Esophagus squamous epithelium (tissue), 5 donors: ENCODE measurements around the gene NSD2. TPM values are rescaled to one million over a fixed set of nuclear protein-coding genes. Genes with fewer than 3 reads are reported as not detected.

Source experiments
- DNase-seq: peaks from one replicate; lab custom pipeline; 2025; lab: John Stamatoyannopoulos, UW
- H3K27ac ChIP-seq, 4 donors: fragments of 200-600 bp; sonication (generic); one replicate each; pipeline ENCODE4 v1.5.1; 2016 to 2019; ENCODE audit warnings: mild to moderate bottlenecking in 1 of 4
- H3K27me3 ChIP-seq, 4 donors: fragments of 200-600 bp; sonication (generic); 1 replicate in 3 of 4; 2 replicates in 1 of 4; pipeline versions ENCODE4 v1.5.1 to v1.6.0; 2017 to 2021; ENCODE audit warnings: antibody characterized with exemption in 1 of 4
- H3K36me3 ChIP-seq, 3 donors: fragments of 200-600 bp; sonication (generic); one replicate each; pipeline ENCODE4 v1.5.1; 2016 to 2019
- H3K4me1 ChIP-seq, 3 donors: fragments of 200-600 bp; sonication (generic); one replicate each; pipeline ENCODE4 v1.5.1; 2017 to 2019
- H3K4me3 ChIP-seq, 4 donors: fragments of 200-600 bp; sonication (generic); 1 replicate in 3 of 4; 2 replicates in 1 of 4; pipeline ENCODE4 v1.5.1; 2016 to 2019; ENCODE audit warnings: mild to moderate bottlenecking in 2 of 4, moderate library complexity in 1 of 4
- H3K9me3 ChIP-seq, 3 donors: fragments of 200-600 bp; sonication (generic); one replicate each; pipeline ENCODE4 v1.5.1; 2016 to 2019
- POLR2A ChIP-seq, 4 donors: fragments of 450-650 bp; IDR thresholded peaks; one replicate each; pipeline ENCODE4 v1.6.1; 2017; ENCODE audit warnings: antibody characterized with exemption in 4 of 4, mild to moderate bottlenecking in 4 of 4, moderate library complexity in 3 of 4
- WGBS, 2 donors: methylation state at CpG; one replicate each; pipeline ENCODE4 v1.1.5; 2018; 5-methylcytosine and 5-hydroxymethylcytosine counted together
- intact Hi-C: fragments of 100-400 bp; cut with DNase I; formaldehyde crosslinking; loops from one replicate; pipeline ENCODE4 v1.15.0; 2022
- total RNA-seq, 4 donors: library from RNA; depleted of rRNA; stranded (reverse); fragments of >200 nt; gene quantifications; one replicate each; pipeline ENCODE4 v1.1.0, GENCODE V29; 2016
- TF ChIP-seq, protein P1 (sequence below), 6 experiments: fragments of 450-650 bp in 4 of 6; fragments of 200-600 bp in 2 of 6; sonication (generic) in 2 of 6; IDR thresholded peaks; one replicate each; pipeline ENCODE4 v1.5.1; 2016 to 2019; ENCODE audit warnings: antibody characterized with exemption in 6 of 6, mild to moderate bottlenecking in 4 of 6, moderate library complexity in 4 of 6
- donor health status: DM: yes; HTN: yes; CAD: no.

Gene NSD2
- total RNA-seq, 4 donors from 2014 or later, result 31.9 to 36.4 (median 34.5) TPM

DNA sequence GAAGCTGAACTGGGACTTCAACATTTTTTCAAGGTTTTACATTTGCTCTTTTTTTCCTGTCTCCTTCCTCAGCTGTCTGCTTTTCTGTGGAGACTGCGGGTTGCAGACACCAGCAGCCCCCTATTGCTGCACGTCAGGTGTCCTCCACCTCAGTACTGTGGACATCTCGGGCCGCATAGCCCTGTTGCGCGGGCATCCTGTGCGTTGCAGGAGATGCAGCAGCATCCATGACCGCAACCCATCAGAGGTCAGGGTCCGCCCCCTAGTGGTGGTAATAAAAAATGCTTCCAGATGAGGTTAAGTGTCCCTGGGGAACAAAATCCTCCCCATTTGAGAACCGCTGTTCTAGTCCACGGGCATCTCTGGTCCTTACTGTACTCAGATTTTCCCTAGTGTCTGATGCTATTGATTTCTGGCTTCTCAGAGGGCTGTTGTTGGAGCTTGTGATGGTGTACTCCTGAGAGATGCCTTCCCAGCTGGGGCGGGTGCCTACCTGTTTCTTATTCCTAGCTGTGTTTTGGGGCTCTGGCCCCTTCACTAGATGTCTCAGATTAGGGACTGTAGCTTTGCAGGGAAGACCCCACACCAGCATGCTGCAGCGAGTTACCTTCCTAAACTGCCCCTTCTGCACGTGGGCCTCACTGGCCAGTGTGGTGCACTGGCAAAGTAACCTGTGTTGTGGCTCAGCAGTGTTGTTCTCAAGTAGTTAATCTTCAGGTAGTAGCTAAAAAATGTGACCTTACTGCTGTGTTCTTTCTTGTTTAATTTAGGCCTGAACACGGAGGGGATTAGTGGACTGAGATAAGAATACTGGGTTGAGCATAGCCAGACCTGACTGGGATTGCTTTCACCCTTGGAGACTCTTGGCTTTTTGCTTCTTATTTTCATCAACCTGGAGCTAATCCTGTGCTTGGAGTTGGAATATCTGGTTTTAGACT lies 28.2 kb downstream of the NSD2 start:
- peaks cover 0 to 8% (median 0%) of the 10 kb centered on the region in 3 donors for H3K4me1 ChIP-seq
- WGBS, 2 donors, result 21 to 27% methylated on average over 13 to 15 of the region's 15 CpGs

DNA sequence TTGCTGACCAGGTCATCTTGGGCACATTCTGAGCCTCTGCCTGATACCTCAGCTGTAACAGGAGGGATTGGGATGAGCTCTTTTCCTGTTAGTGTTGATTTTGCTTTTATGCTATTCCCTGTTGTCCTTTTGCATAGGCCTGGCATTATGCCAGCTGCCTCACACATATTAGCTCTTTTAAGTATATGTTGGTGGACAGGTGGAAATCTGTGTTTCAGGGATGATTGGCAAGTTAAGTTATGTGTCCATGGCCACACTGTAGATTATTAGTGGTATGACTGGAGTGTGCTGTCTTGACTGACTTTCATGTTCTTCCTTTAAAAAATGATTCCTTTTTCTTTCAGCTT lies 28.9 kb downstream of the NSD2 start:
- Histone ChIP-seq H3K4me3 (no peak overlapping the region), H3K4me1 (peaks cover 0 to 8% (median 0%) of the 10 kb centered on the region in 3 donors), H3K9me3 (no peaks in the 10 kb centered on the region), H3K36me3 (peaks cover 0 to 47% (median 10%) of the 10 kb centered on the region in 3 donors), H3K27me3 (no peaks in the 10 kb centered on the region), H3K27ac (no peak overlapping the region)
- TF ChIP-seq POLR2A (IDR thresholded peaks at IDR 0.05), result no peak
- TF ChIP-seq, protein P1, sequence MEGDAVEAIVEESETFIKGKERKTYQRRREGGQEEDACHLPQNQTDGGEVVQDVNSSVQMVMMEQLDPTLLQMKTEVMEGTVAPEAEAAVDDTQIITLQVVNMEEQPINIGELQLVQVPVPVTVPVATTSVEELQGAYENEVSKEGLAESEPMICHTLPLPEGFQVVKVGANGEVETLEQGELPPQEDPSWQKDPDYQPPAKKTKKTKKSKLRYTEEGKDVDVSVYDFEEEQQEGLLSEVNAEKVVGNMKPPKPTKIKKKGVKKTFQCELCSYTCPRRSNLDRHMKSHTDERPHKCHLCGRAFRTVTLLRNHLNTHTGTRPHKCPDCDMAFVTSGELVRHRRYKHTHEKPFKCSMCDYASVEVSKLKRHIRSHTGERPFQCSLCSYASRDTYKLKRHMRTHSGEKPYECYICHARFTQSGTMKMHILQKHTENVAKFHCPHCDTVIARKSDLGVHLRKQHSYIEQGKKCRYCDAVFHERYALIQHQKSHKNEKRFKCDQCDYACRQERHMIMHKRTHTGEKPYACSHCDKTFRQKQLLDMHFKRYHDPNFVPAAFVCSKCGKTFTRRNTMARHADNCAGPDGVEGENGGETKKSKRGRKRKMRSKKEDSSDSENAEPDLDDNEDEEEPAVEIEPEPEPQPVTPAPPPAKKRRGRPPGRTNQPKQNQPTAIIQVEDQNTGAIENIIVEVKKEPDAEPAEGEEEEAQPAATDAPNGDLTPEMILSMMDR (IDR thresholded peaks at IDR 0.05), result no peak
- no peak for DNase-seq
- intact Hi-C loops, result loop anchor here (5.0 kb wide), 1 partner anchor 153 kb away; no protein-coding TSS in a partner anchor

More for the DNA sequence above, 28.2 kb downstream of the NSD2 start:
- peak; percentile 16 for DNase-seq
- peaks cover 0 to 42% (median 10%) of the 10 kb centered on the region in 3 donors for H3K36me3 ChIP-seq
- H3K4me3 ChIP-seq, result no peak overlapping the region
- intact Hi-C loops, result loop anchor here (5.0 kb wide), 1 partner anchor 152 kb away; no protein-coding TSS in a partner anchor
- no peaks in the 10 kb centered on the region for H3K9me3 ChIP-seq
- no peaks in the 10 kb centered on the region for H3K27me3 ChIP-seq
- H3K27ac ChIP-seq, result no peak overlapping the region
- no peak for TF ChIP-seq POLR2A (IDR thresholded peaks at IDR 0.05)
- TF ChIP-seq, protein P1 (IDR thresholded peaks at IDR 0.05), result peak; percentile 84 to 91 (median 88)

DNA sequence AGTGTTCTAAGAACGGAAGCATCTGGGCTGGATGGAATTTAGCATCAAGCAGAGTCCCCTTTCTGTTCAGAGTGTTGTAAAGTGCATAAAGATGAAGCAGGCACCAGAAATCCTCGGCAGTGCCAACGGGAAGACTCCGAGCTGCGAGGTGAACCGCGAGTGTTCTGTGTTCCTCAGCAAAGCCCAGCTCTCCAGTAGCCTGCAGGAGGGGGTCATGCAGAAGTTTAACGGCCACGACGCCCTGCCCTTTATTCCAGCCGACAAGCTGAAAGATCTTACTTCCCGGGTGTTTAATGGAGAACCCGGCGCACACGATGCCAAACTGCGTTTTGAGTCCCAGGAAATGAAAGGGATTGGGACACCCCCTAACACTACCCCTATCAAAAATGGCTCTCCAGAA lies 29.4 kb downstream of the NSD2 start:
- no peak overlapping the region for H3K27ac ChIP-seq
- peaks cover 0 to 8% (median 0%) of the 10 kb centered on the region in 3 donors for H3K4me1 ChIP-seq
- WGBS, 2 donors, result 89 to 94% methylated on average over 8 to 9 of the region's 16 CpGs

DNA sequence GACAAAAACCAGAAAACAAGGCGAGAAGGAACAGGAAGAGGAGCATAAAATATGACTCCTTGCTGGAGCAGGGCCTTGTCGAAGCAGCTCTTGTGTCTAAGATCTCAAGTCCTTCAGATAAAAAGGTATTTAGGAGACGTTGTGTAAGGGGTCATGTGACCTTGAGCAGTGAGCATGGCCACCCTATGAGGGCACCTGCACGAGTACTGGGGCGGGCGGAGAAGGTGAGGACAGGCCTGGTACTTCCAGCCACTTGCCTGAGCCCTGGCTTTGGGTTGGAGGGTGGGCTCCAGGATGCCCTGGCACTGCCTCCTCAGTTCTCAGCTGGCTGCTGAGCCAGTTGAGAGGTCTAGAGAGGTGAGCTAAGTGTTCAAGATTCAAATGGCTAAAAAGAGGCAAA lies 29.9 kb downstream of the NSD2 start:
- TF ChIP-seq POLR2A (IDR thresholded peaks at IDR 0.05), result no peak
- TF ChIP-seq, protein P1 (IDR thresholded peaks at IDR 0.05), result no peak
- DNase-seq, result no peak
- 78 to 88% methylated on average over 6 of the region's 6 CpGs for WGBS, 2 donors

More for the DNA sequence above, 29.4 kb downstream of the NSD2 start:
- H3K36me3 ChIP-seq, result peaks cover 0 to 53% (median 10%) of the 10 kb centered on the region in 3 donors
- intact Hi-C loops, result loop anchor here (5.0 kb wide), 1 partner anchor 153 kb away; no protein-coding TSS in a partner anchor
- no peak for TF ChIP-seq POLR2A (IDR thresholded peaks at IDR 0.05)
- TF ChIP-seq, protein P1 (IDR thresholded peaks at IDR 0.05), result no peak
- DNase-seq, result no peak
- H3K4me3 ChIP-seq, result no peak overlapping the region
- H3K9me3 ChIP-seq, result no peaks in the 10 kb centered on the region
- no peaks in the 10 kb centered on the region for H3K27me3 ChIP-seq

DNA sequence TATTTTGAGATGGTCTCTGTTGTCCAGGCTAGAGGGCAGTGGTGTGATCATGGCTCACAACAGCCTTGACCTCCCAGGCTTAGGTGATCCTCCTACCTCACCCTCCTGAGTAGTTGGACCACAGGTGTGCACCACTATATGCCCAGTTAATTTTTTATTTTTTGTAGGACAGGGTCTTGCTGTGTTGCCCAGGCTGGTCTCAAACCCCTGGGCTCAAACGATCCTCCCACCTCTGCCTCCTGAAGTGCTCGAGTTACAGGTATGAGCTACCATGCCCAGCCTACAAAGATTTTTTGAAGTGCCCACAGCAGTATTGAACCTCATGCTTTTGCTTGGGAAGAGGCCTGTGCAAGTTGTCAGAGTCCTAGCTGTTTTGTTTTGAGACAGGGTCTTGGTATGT lies 31.1 kb downstream of the NSD2 start:
- intact Hi-C loops, result loop anchor here (5.0 kb wide), 1 partner anchor 155 kb away; no protein-coding TSS in a partner anchor
- Histone ChIP-seq H3K27ac (no peak overlapping the region), H3K27me3 (no peaks in the 10 kb centered on the region), H3K4me1 (peaks cover 0 to 19% (median 5%) of the 10 kb centered on the region in 3 donors), H3K36me3 (peaks cover 0 to 56% (median 10%) of the 10 kb centered on the region in 3 donors), H3K4me3 (no peak overlapping the region), H3K9me3 (no peaks in the 10 kb centered on the region)
- 79 to 84% methylated on average over 2 of the region's 2 CpGs for WGBS, 2 donors
- no peak for DNase-seq
- TF ChIP-seq, protein P1 (IDR thresholded peaks at IDR 0.05), result no peak
- TF ChIP-seq POLR2A (IDR thresholded peaks at IDR 0.05), result no peak

More for the DNA sequence above, 29.9 kb downstream of the NSD2 start:
- H3K4me1 ChIP-seq, result peaks cover 0 to 8% (median 0%) of the 10 kb centered on the region in 3 donors
- H3K36me3 ChIP-seq, result peaks cover 0 to 56% (median 10%) of the 10 kb centered on the region in 3 donors
- H3K9me3 ChIP-seq, result no peaks in the 10 kb centered on the region
- intact Hi-C loops, result loop anchor here (5.0 kb wide), 1 partner anchor 154 kb away; no protein-coding TSS in a partner anchor
- H3K27ac ChIP-seq, result no peak overlapping the region
- no peaks in the 10 kb centered on the region for H3K27me3 ChIP-seq
- H3K4me3 ChIP-seq, result no peak overlapping the region
